Nephron progenitor cell (in vitro differentiated cells): ENCODE measurements around the gene OR4K17.
"Not testable (repeated sequence)": the region's sequence is repeated elsewhere in the genome, so short reads cannot be mapped to it uniquely, and the experiment has no call there.

Experiments
- DNase-seq: peaks from one replicate; pipeline ENCODE4 v3.0.0; 2021
- H3K27ac Mint-ChIP-seq: 2 replicates; pipeline ENCODE4 v1.8.0; 2021; ENCODE audit warnings: mild to moderate bottlenecking, moderate library complexity, mixed read lengths
- H3K27me3 Mint-ChIP-seq: 2 replicates; pipeline ENCODE4 v1.8.0; 2021; ENCODE audit warnings: mild to moderate bottlenecking, low read depth, mixed read lengths; ENCODE audit not compliant: poor library complexity
- H3K36me3 Mint-ChIP-seq: 2 replicates; pipeline ENCODE4 v1.8.0; 2021; ENCODE audit warnings: low read depth, mixed read lengths
- H3K4me1 Mint-ChIP-seq: 2 replicates; pipeline ENCODE4 v1.8.0; 2021; ENCODE audit warnings: mixed read lengths
- H3K4me3 Mint-ChIP-seq: 2 replicates; pipeline ENCODE4 v1.8.0; 2021; ENCODE audit warnings: mild to moderate bottlenecking, moderate library complexity, mixed read lengths
- H3K9me3 Mint-ChIP-seq: 2 replicates; pipeline ENCODE4 v1.8.0; 2021; ENCODE audit warnings: mild to moderate bottlenecking, moderate library complexity, mixed read lengths
- TF ChIP-seq, protein P1 (sequence below): fragments of 200-600 bp; sonication (generic); IDR thresholded peaks from 2 replicates; pipeline ENCODE4 v1.5.0; 2021; ENCODE audit warnings: antibody characterized with exemption

The OR4K17 gene, protein sequence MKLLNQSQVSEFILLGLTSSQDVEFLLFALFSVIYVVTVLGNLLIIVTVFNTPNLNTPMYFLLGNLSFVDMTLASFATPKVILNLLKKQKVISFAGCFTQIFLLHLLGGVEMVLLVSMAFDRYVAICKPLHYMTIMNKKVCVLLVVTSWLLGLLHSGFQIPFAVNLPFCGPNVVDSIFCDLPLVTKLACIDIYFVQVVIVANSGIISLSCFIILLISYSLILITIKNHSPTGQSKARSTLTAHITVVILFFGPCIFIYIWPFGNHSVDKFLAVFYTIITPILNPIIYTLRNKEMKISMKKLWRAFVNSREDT

DNA sequence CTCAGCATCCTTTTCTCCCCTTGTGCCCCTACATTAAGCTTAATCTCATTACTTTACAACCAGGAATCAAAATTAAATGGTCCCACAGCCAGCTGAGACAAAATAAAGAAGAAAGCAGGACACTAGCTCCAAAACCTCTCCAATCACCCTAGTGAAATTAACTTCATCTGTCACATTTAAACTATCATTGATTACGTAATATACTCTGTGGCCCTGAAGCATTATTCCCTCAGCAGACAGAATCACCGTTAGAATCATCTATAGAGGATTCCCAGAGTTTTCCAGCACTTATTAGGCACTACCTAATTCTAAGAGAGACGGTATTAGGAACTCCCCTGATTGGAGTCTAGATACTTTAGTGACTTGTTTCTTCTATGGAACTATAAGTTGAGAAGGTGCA, at the start of gene OR4K17:
Gene OR4K17, plus strand, starts transcription at position 302 of the 400 bp plus-strand sequence. CDS start 6,761 bp downstream, outside the sequence.
- H3K9me3 Mint-ChIP-seq, result peaks cover 47% of the 10 kb centered on the region
- no peak for DNase-seq
- H3K27me3 Mint-ChIP-seq, result no peaks in the 10 kb centered on the region
- no peak within 1 kb of the TSS for H3K4me3 Mint-ChIP-seq
- no peaks in the 10 kb centered on the region for H3K36me3 Mint-ChIP-seq
- H3K27ac Mint-ChIP-seq, result no peak within 1 kb of the TSS
- TF ChIP-seq, protein P1, sequence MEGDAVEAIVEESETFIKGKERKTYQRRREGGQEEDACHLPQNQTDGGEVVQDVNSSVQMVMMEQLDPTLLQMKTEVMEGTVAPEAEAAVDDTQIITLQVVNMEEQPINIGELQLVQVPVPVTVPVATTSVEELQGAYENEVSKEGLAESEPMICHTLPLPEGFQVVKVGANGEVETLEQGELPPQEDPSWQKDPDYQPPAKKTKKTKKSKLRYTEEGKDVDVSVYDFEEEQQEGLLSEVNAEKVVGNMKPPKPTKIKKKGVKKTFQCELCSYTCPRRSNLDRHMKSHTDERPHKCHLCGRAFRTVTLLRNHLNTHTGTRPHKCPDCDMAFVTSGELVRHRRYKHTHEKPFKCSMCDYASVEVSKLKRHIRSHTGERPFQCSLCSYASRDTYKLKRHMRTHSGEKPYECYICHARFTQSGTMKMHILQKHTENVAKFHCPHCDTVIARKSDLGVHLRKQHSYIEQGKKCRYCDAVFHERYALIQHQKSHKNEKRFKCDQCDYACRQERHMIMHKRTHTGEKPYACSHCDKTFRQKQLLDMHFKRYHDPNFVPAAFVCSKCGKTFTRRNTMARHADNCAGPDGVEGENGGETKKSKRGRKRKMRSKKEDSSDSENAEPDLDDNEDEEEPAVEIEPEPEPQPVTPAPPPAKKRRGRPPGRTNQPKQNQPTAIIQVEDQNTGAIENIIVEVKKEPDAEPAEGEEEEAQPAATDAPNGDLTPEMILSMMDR, result no peak
- H3K4me1 Mint-ChIP-seq, result no peaks in the 10 kb centered on the region

DNA sequence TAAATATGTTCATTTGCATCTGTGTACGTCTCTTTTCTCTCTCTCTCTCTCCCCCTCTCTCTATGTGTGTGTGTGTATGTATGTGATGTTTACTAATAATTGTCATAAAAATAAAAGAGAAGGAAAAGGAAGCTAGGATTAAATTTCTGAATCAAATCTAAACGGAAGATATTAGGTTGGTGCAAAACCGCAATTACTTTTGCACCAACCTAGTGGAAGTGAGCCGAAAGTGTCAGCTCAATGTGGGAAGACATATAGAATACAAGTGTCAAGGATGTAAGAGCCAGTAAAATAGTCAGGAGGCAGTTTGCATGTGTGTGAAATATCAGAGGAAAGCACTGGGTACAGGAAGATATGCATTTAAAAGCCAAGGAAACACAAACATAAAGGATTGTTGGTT, 18.5 kb upstream of the OR4K17 start:
- Mint-ChIP-seq H3K4me1 (no peaks in the 10 kb centered on the region), H3K27ac (no peak overlapping the region), H3K9me3 (peaks cover 60% of the 10 kb centered on the region), H3K27me3 (no peaks in the 10 kb centered on the region), H3K36me3 (no peaks in the 10 kb centered on the region), H3K4me3 (no peak overlapping the region)
- TF ChIP-seq, protein P1, result no peak
- no peak for DNase-seq

DNA sequence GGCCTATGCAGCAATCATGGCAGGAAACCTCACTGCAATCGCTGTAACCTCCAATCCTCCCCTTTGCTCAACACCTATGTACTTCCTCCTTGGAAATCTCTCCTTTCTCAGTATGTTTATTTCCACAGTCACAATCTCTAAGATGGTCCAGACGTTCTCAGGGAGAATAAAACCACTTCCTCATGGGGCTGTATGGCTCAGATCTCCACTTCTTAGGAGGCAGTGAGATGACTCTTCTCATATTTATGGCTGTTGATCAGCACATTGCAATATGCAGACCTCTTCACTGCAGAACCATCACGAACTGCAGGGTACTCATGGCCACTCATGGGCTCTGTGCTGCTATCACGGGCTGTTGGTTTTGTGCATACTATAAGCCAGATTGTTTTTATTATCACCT, 17.1 kb upstream of the OR4K17 start:
- no peaks in the 10 kb centered on the region for H3K36me3 Mint-ChIP-seq
- no peak overlapping the region for H3K4me3 Mint-ChIP-seq
- H3K27ac Mint-ChIP-seq, result no peak overlapping the region
- no peaks in the 10 kb centered on the region for H3K4me1 Mint-ChIP-seq
- peaks cover 57% of the 10 kb centered on the region for H3K9me3 Mint-ChIP-seq
- no peak for DNase-seq
- TF ChIP-seq, protein P1, result no peak
- H3K27me3 Mint-ChIP-seq, result no peaks in the 10 kb centered on the region

DNA sequence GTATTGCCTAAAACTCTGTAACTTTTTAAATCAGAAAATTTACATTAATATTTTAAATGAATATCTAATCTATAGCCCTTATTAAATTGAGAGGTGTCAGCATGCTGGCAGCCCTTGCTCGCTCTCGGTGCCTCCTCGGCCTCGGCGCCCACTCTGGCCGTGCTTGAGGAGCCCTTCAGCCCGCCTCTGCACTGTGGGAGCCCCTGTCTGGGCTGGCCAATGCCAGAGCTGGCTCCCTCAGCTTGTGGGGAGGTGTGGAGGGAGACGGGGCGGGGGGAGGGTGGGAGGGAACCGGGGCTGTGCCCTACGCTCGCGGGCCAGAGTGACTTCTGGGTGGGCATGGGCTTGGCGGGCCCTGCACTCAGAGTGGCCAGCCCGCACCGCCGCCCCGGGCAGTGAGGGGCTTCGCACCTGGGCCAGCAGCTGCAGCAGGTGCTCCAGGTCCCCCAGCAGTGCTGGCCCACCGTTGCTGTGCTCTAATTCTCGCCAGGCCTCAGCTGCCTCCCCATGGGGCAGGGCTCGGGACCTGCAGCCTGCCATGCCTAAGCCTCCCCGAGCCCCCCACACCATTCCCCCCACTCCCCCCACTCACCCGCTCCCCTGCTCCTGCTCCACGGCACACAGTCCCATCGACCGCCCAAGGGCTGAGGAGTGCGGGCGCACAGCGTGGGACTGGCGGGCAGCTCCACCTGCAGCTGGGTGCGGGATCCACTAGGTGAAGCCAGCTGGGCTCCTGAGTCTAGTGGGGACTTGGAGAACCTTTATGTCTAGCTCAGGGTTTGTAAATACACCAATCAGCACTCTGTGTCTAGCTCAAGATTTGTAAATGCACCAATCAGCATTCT, 11.4 kb upstream of the OR4K17 start:
- not testable (repeated sequence) for H3K4me1 Mint-ChIP-seq, H3K36me3 Mint-ChIP-seq, DNase-seq, H3K27ac Mint-ChIP-seq, H3K4me3 Mint-ChIP-seq, H3K27me3 Mint-ChIP-seq
- H3K9me3 Mint-ChIP-seq, result peaks cover 65% of the 10 kb centered on the region

DNA sequence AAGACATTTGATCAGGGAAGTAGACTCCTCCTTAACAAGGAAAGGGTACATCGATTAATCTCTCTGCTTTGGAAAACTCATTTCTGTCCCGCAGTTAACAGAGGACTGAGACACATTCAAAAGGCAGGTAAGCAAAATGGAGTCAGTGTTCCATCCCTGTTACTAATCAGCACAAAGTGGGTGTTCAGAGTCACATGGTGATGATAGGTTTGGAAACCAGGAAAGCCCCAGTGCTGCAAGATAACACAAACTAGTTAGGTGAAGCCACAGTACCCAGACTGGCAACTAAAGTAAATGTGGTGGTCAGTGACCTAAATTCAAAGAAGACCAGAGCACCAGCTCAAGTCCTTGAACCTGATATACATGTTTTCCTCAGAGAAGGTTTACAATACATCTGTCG, 1.8 kb downstream of the OR4K17 start:
- TF ChIP-seq, protein P1, result no peak
- Mint-ChIP-seq H3K4me3 (no peak overlapping the region), H3K27me3 (no peaks in the 10 kb centered on the region), H3K36me3 (no peaks in the 10 kb centered on the region), H3K9me3 (peaks cover 49% of the 10 kb centered on the region), H3K4me1 (no peaks in the 10 kb centered on the region), H3K27ac (no peak overlapping the region)
- no peak for DNase-seq

DNA sequence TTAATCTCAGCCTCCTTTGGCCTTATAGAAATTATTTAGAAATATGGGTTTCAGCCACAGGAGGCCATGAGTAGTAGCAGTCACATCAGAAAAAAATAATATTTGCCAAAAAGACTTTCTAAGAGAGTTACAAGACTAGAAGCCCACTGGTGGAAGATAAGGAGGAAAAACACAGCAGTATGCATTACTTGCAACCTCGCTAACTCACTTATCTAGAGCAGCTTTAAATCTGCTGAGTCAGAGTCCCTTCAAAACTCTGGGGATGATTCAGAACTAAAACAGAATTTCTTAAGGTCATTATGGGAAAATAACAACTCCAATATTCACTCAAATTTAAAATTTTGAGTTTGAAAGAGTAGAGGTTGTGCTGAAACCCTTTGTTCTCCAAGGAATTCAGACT, 6.2 kb downstream of the OR4K17 start:
- Mint-ChIP-seq H3K36me3 (no peaks in the 10 kb centered on the region), H3K27me3 (peaks cover 3% of the 10 kb centered on the region), H3K4me3 (no peak overlapping the region), H3K4me1 (no peaks in the 10 kb centered on the region), H3K27ac (no peak overlapping the region), H3K9me3 (peaks cover 73% of the 10 kb centered on the region)
- TF ChIP-seq, protein P1, result no peak
- no peak for DNase-seq
